NB4 (cell line): ENCODE results near the gene ABCC12.

Source experiments
- MYC ChIP-seq: IDR thresholded peaks from 2 replicates; pipeline ENCODE4 v1.6.1; 2011; ENCODE audit warnings: low read depth, low read length
- POLR2A ChIP-seq: IDR thresholded peaks from 2 replicates; pipeline ENCODE4 v1.6.1; 2011; ENCODE audit warnings: mild to moderate bottlenecking; ENCODE audit not compliant: insufficient read length; ENCODE audit errors: extremely low read depth
- TF ChIP-seq, protein P1 (sequence below): IDR thresholded peaks from one replicate; pipeline ENCODE4 v1.5.1; 2012; ENCODE audit warnings: low read depth, low read length
- TF ChIP-seq, protein P2 (sequence below): IDR thresholded peaks from 2 replicates; pipeline ENCODE4 v1.6.1; 2011; ENCODE audit warnings: low read depth, low read length

DNA sequence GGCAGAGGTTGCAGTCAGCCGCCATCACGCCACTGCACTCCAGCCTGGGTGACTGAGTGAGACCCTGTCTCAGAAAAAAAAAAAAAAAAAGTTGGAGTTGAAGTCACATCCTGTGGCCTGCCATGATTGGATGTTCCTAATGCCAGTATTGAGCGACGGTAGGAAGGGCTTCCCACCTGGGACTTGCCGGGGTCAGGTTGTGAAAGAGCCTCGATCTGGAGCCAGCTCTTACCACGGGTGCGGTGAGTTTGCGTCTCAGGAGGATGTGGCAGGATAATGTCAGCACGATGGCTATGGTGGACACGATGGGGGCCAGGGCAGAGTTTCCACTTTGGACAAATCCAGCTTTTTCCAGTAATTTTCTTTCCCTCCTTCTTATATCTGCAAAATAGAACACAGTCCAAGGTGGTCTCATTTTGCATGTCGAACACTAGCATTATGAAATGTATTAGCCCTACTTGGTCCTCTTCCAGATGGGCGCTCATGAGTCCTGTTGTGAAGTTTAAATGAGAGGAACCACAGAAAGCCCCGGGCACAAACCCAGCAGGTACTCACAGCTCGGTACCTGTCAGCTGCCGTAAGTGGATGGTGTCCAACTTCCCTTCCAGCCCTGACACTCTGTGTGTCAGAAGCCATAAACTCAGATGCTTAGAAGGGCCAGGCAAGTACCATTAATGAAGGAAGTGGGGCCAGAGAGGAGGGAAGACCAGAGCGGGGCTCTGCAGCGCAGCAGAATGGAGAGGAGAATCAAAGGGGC lies 22.2 kb downstream of the ABCC12 start:
- TF ChIP-seq POLR2A, result no peak
- TF ChIP-seq, protein P1, sequence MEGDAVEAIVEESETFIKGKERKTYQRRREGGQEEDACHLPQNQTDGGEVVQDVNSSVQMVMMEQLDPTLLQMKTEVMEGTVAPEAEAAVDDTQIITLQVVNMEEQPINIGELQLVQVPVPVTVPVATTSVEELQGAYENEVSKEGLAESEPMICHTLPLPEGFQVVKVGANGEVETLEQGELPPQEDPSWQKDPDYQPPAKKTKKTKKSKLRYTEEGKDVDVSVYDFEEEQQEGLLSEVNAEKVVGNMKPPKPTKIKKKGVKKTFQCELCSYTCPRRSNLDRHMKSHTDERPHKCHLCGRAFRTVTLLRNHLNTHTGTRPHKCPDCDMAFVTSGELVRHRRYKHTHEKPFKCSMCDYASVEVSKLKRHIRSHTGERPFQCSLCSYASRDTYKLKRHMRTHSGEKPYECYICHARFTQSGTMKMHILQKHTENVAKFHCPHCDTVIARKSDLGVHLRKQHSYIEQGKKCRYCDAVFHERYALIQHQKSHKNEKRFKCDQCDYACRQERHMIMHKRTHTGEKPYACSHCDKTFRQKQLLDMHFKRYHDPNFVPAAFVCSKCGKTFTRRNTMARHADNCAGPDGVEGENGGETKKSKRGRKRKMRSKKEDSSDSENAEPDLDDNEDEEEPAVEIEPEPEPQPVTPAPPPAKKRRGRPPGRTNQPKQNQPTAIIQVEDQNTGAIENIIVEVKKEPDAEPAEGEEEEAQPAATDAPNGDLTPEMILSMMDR, result no peak
- no peak for TF ChIP-seq MYC
- TF ChIP-seq, protein P2, sequence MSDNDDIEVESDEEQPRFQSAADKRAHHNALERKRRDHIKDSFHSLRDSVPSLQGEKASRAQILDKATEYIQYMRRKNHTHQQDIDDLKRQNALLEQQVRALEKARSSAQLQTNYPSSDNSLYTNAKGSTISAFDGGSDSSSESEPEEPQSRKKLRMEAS, result no peak
